Measurements from ENCODE around the gene GDPD5. TPM values are rescaled to one million over a fixed set of nuclear protein-coding genes. Genes with fewer than 3 reads are reported as not detected.

Gene GDPD5
- polyA plus RNA-seq, 3 donors: 4.9 to 39.0 (median 7.6) TPM

DNA sequence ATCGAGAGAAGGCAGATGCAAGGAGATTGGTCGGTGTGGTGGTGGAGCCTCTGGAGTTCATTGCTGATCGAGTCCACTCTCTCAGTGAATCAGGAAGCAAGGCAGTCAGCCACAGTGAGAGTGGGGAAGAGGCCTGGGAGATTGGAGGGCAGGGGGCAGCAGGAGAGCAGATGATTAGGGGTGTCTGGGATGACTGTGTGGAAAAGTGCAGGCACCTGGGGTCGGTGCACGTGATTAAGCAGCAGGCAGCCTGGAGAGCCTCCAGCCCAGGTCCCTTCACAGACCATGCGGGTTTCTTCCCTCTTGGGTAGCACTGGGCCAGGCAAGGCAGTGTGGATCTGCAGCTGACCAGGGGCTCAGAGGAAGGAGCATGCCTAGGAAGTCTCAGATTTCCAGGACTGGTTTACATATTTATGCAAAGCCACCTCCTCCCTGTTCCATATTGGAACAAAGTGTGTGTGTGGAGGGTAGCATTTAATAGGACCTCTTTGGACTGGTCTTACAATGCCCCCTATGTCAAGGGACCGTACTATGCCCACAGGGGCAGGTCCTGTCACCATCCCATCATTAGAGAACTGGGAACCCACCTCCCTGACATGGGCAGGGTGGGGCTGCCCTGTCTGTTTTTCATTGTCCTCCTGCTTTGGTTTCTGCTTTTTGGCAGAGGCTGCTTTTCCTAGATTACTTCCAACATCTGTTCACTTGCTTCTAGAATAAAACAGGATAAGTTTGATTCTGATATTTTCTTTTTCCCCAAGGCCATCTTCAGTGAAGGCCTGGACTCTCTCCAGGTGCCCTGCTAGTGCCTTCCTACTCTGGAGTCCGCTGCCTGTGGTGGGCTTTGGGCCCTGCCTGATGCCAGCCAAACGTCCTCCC, 14.0 kb upstream of the GDPD5 start:
- H3K4me3 ChIP-seq (replicated peaks in 1 of 3; ENCODE audit: low read depth in 2 of 3, low read length in 3 of 3): no peak overlapping the region
- peaks cover 18 to 20% of the 10 kb centered on the region in 2 donors for H3K4me1 ChIP-seq (ENCODE audit: control insufficient read depth in 1 of 2, insufficient read depth in 2 of 2, low read length in 2 of 2)
- Mint-ChIP-seq H3K27ac (peak overlapping the region in 3 of 7 donors; percentile 42 to 89 (median 57)), H3K27me3 (ENCODE audit: low read depth in 3 of 3) (peaks cover 0 to 4% (median 0%) of the 10 kb centered on the region in 3 donors), H3K4me3 (no peak overlapping the region), H3K9me3 (no peaks in the 10 kb centered on the region), H3K36me3 (peaks cover 0 to 2% of the 10 kb centered on the region in 2 donors), H3K4me1 (peaks cover 26% of the 10 kb centered on the region)
- no peaks in the 10 kb centered on the region for H3K36me3 ChIP-seq (replicated peaks in 1 of 2; ENCODE audit: control insufficient read depth in 1 of 2, insufficient read depth in 2 of 2, low read length in 2 of 2)
- H3K79me2 ChIP-seq (ENCODE audit: insufficient read depth, low read length): no peaks in the 10 kb centered on the region
- no peak overlapping the region for H3K27ac ChIP-seq (ENCODE audit: low read depth in 1 of 2, low read length in 2 of 2)
- no peak for DNase-seq
- intact Hi-C loops (cut with micrococcal nuclease): no loop called here
- no peak overlapping the region for H2AFZ ChIP-seq (ENCODE audit: insufficient read depth, low read depth, low read length, poor library complexity, severe bottlenecking)
- TF ChIP-seq, protein P1, sequence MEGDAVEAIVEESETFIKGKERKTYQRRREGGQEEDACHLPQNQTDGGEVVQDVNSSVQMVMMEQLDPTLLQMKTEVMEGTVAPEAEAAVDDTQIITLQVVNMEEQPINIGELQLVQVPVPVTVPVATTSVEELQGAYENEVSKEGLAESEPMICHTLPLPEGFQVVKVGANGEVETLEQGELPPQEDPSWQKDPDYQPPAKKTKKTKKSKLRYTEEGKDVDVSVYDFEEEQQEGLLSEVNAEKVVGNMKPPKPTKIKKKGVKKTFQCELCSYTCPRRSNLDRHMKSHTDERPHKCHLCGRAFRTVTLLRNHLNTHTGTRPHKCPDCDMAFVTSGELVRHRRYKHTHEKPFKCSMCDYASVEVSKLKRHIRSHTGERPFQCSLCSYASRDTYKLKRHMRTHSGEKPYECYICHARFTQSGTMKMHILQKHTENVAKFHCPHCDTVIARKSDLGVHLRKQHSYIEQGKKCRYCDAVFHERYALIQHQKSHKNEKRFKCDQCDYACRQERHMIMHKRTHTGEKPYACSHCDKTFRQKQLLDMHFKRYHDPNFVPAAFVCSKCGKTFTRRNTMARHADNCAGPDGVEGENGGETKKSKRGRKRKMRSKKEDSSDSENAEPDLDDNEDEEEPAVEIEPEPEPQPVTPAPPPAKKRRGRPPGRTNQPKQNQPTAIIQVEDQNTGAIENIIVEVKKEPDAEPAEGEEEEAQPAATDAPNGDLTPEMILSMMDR (IDR thresholded peaks at IDR 0.05): no peak
- no peaks in the 10 kb centered on the region for H4K20me1 ChIP-seq (ENCODE audit: insufficient read depth, low read length)
- no peak overlapping the region for H3K4me2 ChIP-seq (replicated peaks; ENCODE audit: extremely low read depth, low read length, poor library complexity, severe bottlenecking)
- 90% methylated on average over 8 of the region's 9 CpGs for WGBS (ENCODE audit: insufficient coverage)
- H3K9me3 ChIP-seq (replicated peaks in 1 of 2; ENCODE audit: control insufficient read depth in 1 of 2, insufficient read depth in 1 of 2, low read length in 2 of 2): no peaks in the 10 kb centered on the region
- H3K9ac ChIP-seq (ENCODE audit: insufficient read depth, low read length, poor library complexity, severe bottlenecking): no peak overlapping the region
- no peaks in the 10 kb centered on the region for H3K27me3 ChIP-seq (ENCODE audit: control insufficient read depth in 2 of 2, insufficient read depth in 2 of 2, low read length in 2 of 2)

DNA sequence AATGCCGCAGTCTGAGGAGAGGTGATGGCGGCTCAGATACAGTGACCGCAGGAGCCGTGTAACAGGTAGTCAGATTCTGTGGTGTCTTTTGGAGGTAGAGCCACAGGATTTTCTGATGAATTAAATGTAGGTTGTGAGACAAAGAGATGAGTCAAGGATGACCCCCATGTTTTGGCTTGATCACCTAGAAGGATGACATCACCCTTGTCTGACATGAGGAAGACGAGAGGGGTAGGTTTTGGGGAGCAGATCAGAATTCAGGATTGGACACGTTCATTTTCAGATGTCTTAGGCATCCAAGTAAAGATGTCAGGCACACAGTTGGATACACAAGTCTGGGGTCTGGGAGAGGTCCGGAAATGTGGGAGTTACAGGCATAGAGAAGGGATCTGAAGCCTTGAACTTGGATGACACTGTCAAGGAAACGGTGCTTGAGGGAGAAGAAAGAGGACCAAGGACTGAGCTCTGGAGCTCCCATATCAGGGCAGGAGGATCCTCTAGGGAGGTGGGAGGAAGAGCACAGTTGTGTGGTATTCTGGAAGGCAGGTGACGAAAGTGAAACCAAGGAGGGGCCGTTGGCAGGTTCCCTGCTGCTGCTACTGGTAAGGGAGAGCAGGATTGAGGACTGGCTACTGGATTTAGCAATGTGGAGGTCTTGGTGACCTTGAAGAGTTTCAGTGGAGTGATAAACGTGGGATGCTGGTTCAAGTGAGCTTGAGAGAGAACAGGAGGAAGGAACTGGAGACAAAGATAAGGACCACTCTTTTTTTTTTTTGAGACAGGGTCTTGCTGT, 12.6 kb upstream of the GDPD5 start:
- Histone ChIP-seq H2AFZ (ENCODE audit: insufficient read depth, low read depth, low read length, poor library complexity, severe bottlenecking) (no peak overlapping the region), H3K36me3 (replicated peaks in 1 of 2; ENCODE audit: control insufficient read depth in 1 of 2, insufficient read depth in 2 of 2, low read length in 2 of 2) (no peaks in the 10 kb centered on the region), H3K27ac (ENCODE audit: low read depth in 1 of 2, low read length in 2 of 2) (no peak overlapping the region), H3K9ac (ENCODE audit: insufficient read depth, low read length, poor library complexity, severe bottlenecking) (no peak overlapping the region), H3K27me3 (ENCODE audit: control insufficient read depth in 2 of 2, insufficient read depth in 2 of 2, low read length in 2 of 2) (no peaks in the 10 kb centered on the region), H3K4me1 (ENCODE audit: control insufficient read depth in 1 of 2, insufficient read depth in 2 of 2, low read length in 2 of 2) (peaks cover 18 to 20% of the 10 kb centered on the region in 2 donors), H3K79me2 (ENCODE audit: insufficient read depth, low read length) (no peaks in the 10 kb centered on the region), H4K20me1 (ENCODE audit: insufficient read depth, low read length) (no peaks in the 10 kb centered on the region), H3K9me3 (replicated peaks in 1 of 2; ENCODE audit: control insufficient read depth in 1 of 2, insufficient read depth in 1 of 2, low read length in 2 of 2) (no peaks in the 10 kb centered on the region), H3K4me2 (replicated peaks; ENCODE audit: extremely low read depth, low read length, poor library complexity, severe bottlenecking) (no peak overlapping the region), H3K4me3 (replicated peaks in 1 of 3; ENCODE audit: low read depth in 2 of 3, low read length in 3 of 3) (no peak overlapping the region)
- no peak overlapping the region for H3K4me3 Mint-ChIP-seq
- intact Hi-C loops (cut with micrococcal nuclease): no loop called here
- H3K27ac Mint-ChIP-seq: peak overlapping the region in 3 of 7 donors; percentile 4 to 86 (median 71)
- DNase-seq: no peak
- H3K4me1 Mint-ChIP-seq: peaks cover 33% of the 10 kb centered on the region
- TF ChIP-seq, protein P1 (IDR thresholded peaks at IDR 0.05): no peak
- H3K9me3 Mint-ChIP-seq: no peaks in the 10 kb centered on the region
- 81% methylated on average over 11 of the region's 11 CpGs for WGBS (ENCODE audit: insufficient coverage)
- H3K27me3 Mint-ChIP-seq (ENCODE audit: low read depth in 3 of 3): peaks cover 0 to 4% (median 2%) of the 10 kb centered on the region in 3 donors
- peaks cover 0 to 2% of the 10 kb centered on the region in 2 donors for H3K36me3 Mint-ChIP-seq
